Neural cell (in vitro differentiated cells): ENCODE results near the gene SERINC5.

Experiments
- CTCF ChIP-seq: fragments of 450-650 bp; IDR thresholded peaks from 2 replicates; pipeline ENCODE4 v1.5.1; 2014; ENCODE audit warnings: antibody characterized with exemption, mild to moderate bottlenecking, moderate library complexity; ENCODE audit not compliant: poor library complexity, severe bottlenecking
- RAD21 ChIP-seq: fragments of 450-650 bp; conservative IDR thresholded peaks from 2 replicates; pipeline ENCODE4 v1.6.1; 2014; ENCODE audit warnings: antibody characterized with exemption, mild to moderate bottlenecking, moderate library complexity

- no peak for TF ChIP-seq CTCF
- TF ChIP-seq RAD21 = no peak
These were observed 114.6 kb downstream of the SERINC5 start for GRCh38 chr5:80141147-80141671.
